ENCODE measurements around the gene ATXN1L. TPM values are rescaled to one million over a fixed set of nuclear protein-coding genes. Genes with fewer than 3 reads are reported as not detected.
"Not testable (repeated sequence)": the region's sequence is repeated elsewhere in the genome, so short reads cannot be mapped to it uniquely, and the experiment has no call there.

The ATXN1L gene
- total and polyA plus RNA-seq, 4 donors, result 5.7 to 15.0 (median 8.5) TPM

DNA sequence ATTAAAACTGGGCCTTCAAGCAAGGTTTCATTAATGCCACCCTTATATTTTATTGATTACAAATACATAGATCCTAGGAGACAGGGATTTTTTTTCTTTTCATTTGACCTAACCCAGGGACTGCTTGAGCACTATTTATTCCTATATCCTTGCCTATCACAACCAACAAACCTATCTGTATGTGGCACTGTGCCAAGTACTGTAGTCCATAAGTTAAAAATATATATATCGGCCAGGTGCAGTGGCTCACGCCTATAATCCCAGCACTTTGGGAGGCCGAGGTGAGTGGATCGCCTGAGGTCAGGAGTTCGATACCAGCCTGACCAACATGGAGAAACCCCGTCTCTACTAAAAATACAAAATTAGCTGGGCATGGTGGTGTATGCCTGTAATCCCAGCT, 21.4 kb downstream of the ATXN1L start:
- Histone ChIP-seq H3K36me3 (ENCODE audit: control insufficient read depth in 4 of 4, insufficient read depth in 3 of 4, low read depth in 1 of 4, low read length in 3 of 4) (peaks cover 0 to 14% (median 1%) of the 10 kb centered on the region in 4 donors), H3K4me1 (ENCODE audit: control insufficient read depth in 4 of 4, insufficient read depth in 4 of 4, low read length in 3 of 4) (peaks cover 0 to 11% (median 8%) of the 10 kb centered on the region in 4 donors)
- DNase-seq (ENCODE audit: low spot score); H3K9me3 ChIP-seq (ENCODE audit: control insufficient read depth in 4 of 4, low read length in 3 of 4); H3K9ac ChIP-seq (ENCODE audit: low read depth in 1 of 2, low read length in 2 of 2); H3K27me3 ChIP-seq (ENCODE audit: control insufficient read depth in 4 of 4, insufficient read depth in 4 of 4, low read length in 3 of 4); H3K27ac ChIP-seq (ENCODE audit: low read depth in 1 of 2, low read length in 2 of 2); H3K4me3 ChIP-seq (ENCODE audit: low read depth in 1 of 3, low read length in 3 of 3): not testable (repeated sequence)
- 91% methylated on average over 6 of the region's 6 CpGs for WGBS

DNA sequence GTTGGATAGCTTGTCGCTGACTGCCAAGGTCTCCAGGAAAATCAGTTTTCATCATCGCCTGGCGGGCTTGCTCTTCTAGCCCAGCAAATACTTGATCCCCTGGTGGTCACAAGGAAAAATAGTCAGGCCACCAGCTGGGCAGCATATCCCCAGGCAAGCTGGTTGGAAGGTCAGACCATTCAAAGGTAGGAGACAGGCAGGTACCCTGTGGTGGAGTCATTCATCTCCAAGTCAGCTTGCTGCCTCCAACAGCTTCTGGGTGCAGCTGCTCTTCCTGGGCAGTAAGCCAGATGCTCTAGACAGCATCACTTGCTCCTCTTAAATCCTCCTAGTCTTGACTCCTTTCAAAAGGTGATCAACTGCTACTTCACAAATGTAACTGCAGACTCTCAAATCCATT, 22.2 kb downstream of the ATXN1L start:
- Histone ChIP-seq H3K9ac (ENCODE audit: low read depth in 1 of 2, low read length in 2 of 2) (no peak overlapping the region), H3K36me3 (ENCODE audit: control insufficient read depth in 4 of 4, insufficient read depth in 3 of 4, low read depth in 1 of 4, low read length in 3 of 4) (peaks cover 0 to 10% (median 1%) of the 10 kb centered on the region in 4 donors), H3K9me3 (ENCODE audit: control insufficient read depth in 4 of 4, low read length in 3 of 4) (no peaks in the 10 kb centered on the region), H3K4me1 (ENCODE audit: control insufficient read depth in 4 of 4, insufficient read depth in 4 of 4, low read length in 3 of 4) (peaks cover 0 to 11% (median 8%) of the 10 kb centered on the region in 4 donors), H3K27ac (ENCODE audit: low read depth in 1 of 2, low read length in 2 of 2) (no peak overlapping the region), H3K27me3 (ENCODE audit: control insufficient read depth in 4 of 4, insufficient read depth in 4 of 4, low read length in 3 of 4) (no peaks in the 10 kb centered on the region), H3K4me3 (ENCODE audit: low read depth in 1 of 3, low read length in 3 of 3) (no peak overlapping the region)
- no peak for DNase-seq (ENCODE audit: low spot score)
- whole genome bisulfite sequencing, result 98% methylated on average over 3 of the region's 3 CpGs
- TF ChIP-seq HNF4G (IDR thresholded peaks at IDR 0.05) (no peak), REST (IDR thresholded peaks at IDR 0.05) (no peak), FOXA2 (IDR thresholded peaks at IDR 0.05) (no peak), YY1 (IDR thresholded peaks at IDR 0.05) (no peak), RXRA (IDR thresholded peaks at IDR 0.05) (no peak), SP1 (IDR thresholded peaks at IDR 0.05) (no peak), JUND (IDR thresholded peaks at IDR 0.05) (no peak), RAD21 (IDR thresholded peaks at IDR 0.05) (no peak), ATF3 (IDR thresholded peaks at IDR 0.05) (no peak), EGR1 (IDR thresholded peaks at IDR 0.05; ENCODE audit: low read depth in 2 of 2) (no peak), TAF1 (conservative IDR thresholded peaks at IDR 0.05) (no peak), GABPA (IDR thresholded peaks at IDR 0.05 in 1 of 2, conservative IDR thresholded peaks at IDR 0.05 in 1 of 2) (no peak), HNF4A (conservative IDR thresholded peaks at IDR 0.05) (no peak), FOXA1 (IDR thresholded peaks at IDR 0.05) (no peak), NR2F2 (IDR thresholded peaks at IDR 0.05) (no peak), ZBTB33 (IDR thresholded peaks at IDR 0.05) (no peak)
- TF ChIP-seq, protein P1, sequence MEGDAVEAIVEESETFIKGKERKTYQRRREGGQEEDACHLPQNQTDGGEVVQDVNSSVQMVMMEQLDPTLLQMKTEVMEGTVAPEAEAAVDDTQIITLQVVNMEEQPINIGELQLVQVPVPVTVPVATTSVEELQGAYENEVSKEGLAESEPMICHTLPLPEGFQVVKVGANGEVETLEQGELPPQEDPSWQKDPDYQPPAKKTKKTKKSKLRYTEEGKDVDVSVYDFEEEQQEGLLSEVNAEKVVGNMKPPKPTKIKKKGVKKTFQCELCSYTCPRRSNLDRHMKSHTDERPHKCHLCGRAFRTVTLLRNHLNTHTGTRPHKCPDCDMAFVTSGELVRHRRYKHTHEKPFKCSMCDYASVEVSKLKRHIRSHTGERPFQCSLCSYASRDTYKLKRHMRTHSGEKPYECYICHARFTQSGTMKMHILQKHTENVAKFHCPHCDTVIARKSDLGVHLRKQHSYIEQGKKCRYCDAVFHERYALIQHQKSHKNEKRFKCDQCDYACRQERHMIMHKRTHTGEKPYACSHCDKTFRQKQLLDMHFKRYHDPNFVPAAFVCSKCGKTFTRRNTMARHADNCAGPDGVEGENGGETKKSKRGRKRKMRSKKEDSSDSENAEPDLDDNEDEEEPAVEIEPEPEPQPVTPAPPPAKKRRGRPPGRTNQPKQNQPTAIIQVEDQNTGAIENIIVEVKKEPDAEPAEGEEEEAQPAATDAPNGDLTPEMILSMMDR (IDR thresholded peaks at IDR 0.05; ENCODE audit: low read depth, low read length, missing input control), result no peak
- TF ChIP-seq, protein P2, sequence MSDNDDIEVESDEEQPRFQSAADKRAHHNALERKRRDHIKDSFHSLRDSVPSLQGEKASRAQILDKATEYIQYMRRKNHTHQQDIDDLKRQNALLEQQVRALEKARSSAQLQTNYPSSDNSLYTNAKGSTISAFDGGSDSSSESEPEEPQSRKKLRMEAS (IDR thresholded peaks at IDR 0.05), result no peak
